H1 (cell line): ENCODE data around the gene CAPZB. TPM values are rescaled to one million over a fixed set of nuclear protein-coding genes. Genes with fewer than 3 reads are reported as not detected.

ENCODE experiments used
- CTCF ChIA-PET: fragments of 300-600 bp; sonication (Branson Sonifier 250); formaldehyde crosslinking; loops from one replicate; lab custom pipeline; 2021; ENCODE audit not compliant: partially characterized antibody; lab: Charles Lee
- POLR2A ChIA-PET: fragments of 300-600 bp; sonication (Branson Sonifier 250); formaldehyde crosslinking; loops from one replicate; lab custom pipeline; 2021; ENCODE audit warnings: inconsistent platforms; ENCODE audit not compliant: partially characterized antibody; lab: Charles Lee
- DNase-seq, 2 experiments: peaks; one replicate each; pipeline versions ENCODE4 v3.0.0 to v3.0.0-alpha.2; 2010 to 2022; ENCODE audit warnings: low spot score in 2 of 2, low read depth in 1 of 2, mixed read lengths in 1 of 2
- FAIRE-seq: peaks from 2 replicates; lab custom pipeline; 2011; peaks lifted over from hg19 to GRCh38; lab: Jason Lieb, UNC
- H2AFZ ChIP-seq: 2 replicates; pipeline ENCODE4 v1.8.1; 2012; ENCODE audit warnings: low read length, inconsistent platforms
- H2AK5ac ChIP-seq: 2 replicates; pipeline ENCODE4 v1.6.1; 2013; ENCODE audit warnings: low read depth, low read length
- H2BK120ac ChIP-seq: replicated peaks from 2 replicates; pipeline ENCODE3; 2013; ENCODE audit warnings: low read depth, low read length, inconsistent platforms
- H2BK12ac ChIP-seq: 2 replicates; pipeline ENCODE4 v1.6.1; 2013; ENCODE audit warnings: low read depth, low read length
- H2BK15ac ChIP-seq: 2 replicates; pipeline ENCODE4 v1.6.1; 2013; ENCODE audit warnings: low read length
- H2BK20ac ChIP-seq: 2 replicates; pipeline ENCODE4 v1.6.1; 2013; ENCODE audit warnings: low read length
- H2BK5ac ChIP-seq: 2 replicates; pipeline ENCODE4 v1.6.1; 2013; ENCODE audit warnings: low read depth, low read length
- H3K14ac ChIP-seq: 2 replicates; pipeline ENCODE4 v1.6.1; 2013; ENCODE audit warnings: inconsistent platforms; ENCODE audit not compliant: insufficient read length
- H3K18ac ChIP-seq: 2 replicates; pipeline ENCODE4 v1.6.1; 2013; ENCODE audit warnings: low read length; ENCODE audit errors: extremely low read depth
- H3K23ac ChIP-seq: 2 replicates; pipeline ENCODE4 v1.6.1; 2013; ENCODE audit warnings: inconsistent platforms; ENCODE audit not compliant: insufficient read length
- H3K23me2 ChIP-seq: 2 replicates; pipeline ENCODE4 v1.6.1; 2013; ENCODE audit warnings: low read depth, low read length
- H3K27ac ChIP-seq: 2 replicates; pipeline ENCODE4 v1.6.1; 2011; ENCODE audit warnings: low read depth, low read length, inconsistent platforms
- H3K27me3 ChIP-seq, 4 experiments: replicated peaks in 1 of 4; 1 replicate in 1 of 4; 2 replicates in 3 of 4; pipeline versions ENCODE4 v1.6.1 to v1.8.1; 2011 to 2013; ENCODE audit warnings: low read length in 3 of 4, mild to moderate bottlenecking in 3 of 4, inconsistent platforms in 2 of 4, mixed read lengths in 2 of 4, moderate library complexity in 1 of 4; ENCODE audit not compliant: control insufficient read depth in 3 of 4, insufficient read depth in 3 of 4; ENCODE audit errors: extremely low read depth in 1 of 4
- H3K36me3 ChIP-seq, 4 experiments: 2 replicates each; pipeline versions ENCODE4 v1.6.1 to v1.8.1; 2011 to 2013; ENCODE audit warnings: mild to moderate bottlenecking in 4 of 4, low read length in 3 of 4, moderate library complexity in 2 of 4, control low read depth in 1 of 4, inconsistent platforms in 1 of 4; ENCODE audit not compliant: insufficient read depth in 4 of 4, control insufficient read depth in 2 of 4
- H3K4ac ChIP-seq: replicated peaks from 2 replicates; pipeline ENCODE3; 2013; ENCODE audit warnings: low read length, low read depth, mixed read lengths, inconsistent platforms; ENCODE audit not compliant: insufficient read length
- H3K4me1 ChIP-seq, 4 experiments: replicated peaks in 1 of 4; 1 replicate in 1 of 4; 2 replicates in 3 of 4; pipeline versions ENCODE4 v1.6.1 to v1.8.1; 2011 to 2013; ENCODE audit warnings: low read length in 3 of 4, inconsistent platforms in 2 of 4, mixed read lengths in 1 of 4; ENCODE audit not compliant: insufficient read depth in 4 of 4, control insufficient read depth in 3 of 4
- H3K4me2 ChIP-seq, 2 experiments: 2 replicates each; pipeline versions ENCODE4 v1.6.1 to v1.8.1; 2011 to 2013; ENCODE audit warnings: low read depth in 2 of 2, low read length in 2 of 2, control low read depth in 1 of 2, inconsistent platforms in 1 of 2, mild to moderate bottlenecking in 1 of 2; ENCODE audit not compliant: insufficient read depth in 1 of 2
- H3K4me3 ChIP-seq, 4 experiments: fragments of 200-600, 300-600 bp in 1 of 4; sonication (generic), shearing (Covaris generic), sonication (Bioruptor Twin) in 1 of 4; 2 replicates each; pipeline versions ENCODE4 v1.5.1 to v1.8.1; 2011 to 2016; ENCODE audit warnings: low read length in 4 of 4, low read depth in 3 of 4, control low read depth in 2 of 4, inconsistent platforms in 2 of 4, mild to moderate bottlenecking in 2 of 4, mixed read lengths in 1 of 4, moderate library complexity in 1 of 4; ENCODE audit not compliant: insufficient read depth in 2 of 4; ENCODE audit errors: extremely low read depth in 1 of 4
- H3K56ac ChIP-seq: replicated peaks from 2 replicates; pipeline ENCODE3; 2013; ENCODE audit warnings: low read depth, mild to moderate bottlenecking, mixed read lengths, low read length, inconsistent platforms; ENCODE audit not compliant: insufficient read length
- H3K79me1 ChIP-seq: 2 replicates; pipeline ENCODE4 v1.6.1; 2013; ENCODE audit warnings: low read depth, low read length, control low read depth
- H3K79me2 ChIP-seq, 2 experiments: 2 replicates each; pipeline versions ENCODE4 v1.6.1 to v1.8.1; 2012 to 2013; ENCODE audit warnings: low read length in 2 of 2, mild to moderate bottlenecking in 2 of 2, inconsistent platforms in 1 of 2; ENCODE audit not compliant: insufficient read depth in 2 of 2, control insufficient read depth in 1 of 2
- H3K9ac ChIP-seq, 4 experiments: replicated peaks in 1 of 4; 1 replicate in 1 of 4; 2 replicates in 3 of 4; pipeline versions ENCODE4 v1.6.1 to v1.8.1; 2011 to 2013; ENCODE audit warnings: low read depth in 3 of 4, low read length in 3 of 4, control low read depth in 2 of 4, mild to moderate bottlenecking in 2 of 4, moderate library complexity in 2 of 4, inconsistent platforms in 1 of 4; ENCODE audit errors: extremely low read depth in 1 of 4
- H3K9me3 ChIP-seq, 2 experiments: 2 replicates each; pipeline versions ENCODE4 v1.6.1 to v1.8.1; 2012 to 2013; ENCODE audit warnings: mild to moderate bottlenecking in 2 of 2, moderate library complexity in 2 of 2, control low read depth in 1 of 2, inconsistent platforms in 1 of 2, low read depth in 1 of 2, low read length in 1 of 2, mixed read lengths in 1 of 2; ENCODE audit not compliant: insufficient read depth in 2 of 2
- H4K20me1 ChIP-seq, 2 experiments: replicated peaks in 1 of 2; 2 replicates each; pipeline versions ENCODE3 to v1.8.1; 2011 to 2013; ENCODE audit warnings: inconsistent platforms in 2 of 2, low read length in 2 of 2, mild to moderate bottlenecking in 1 of 2; ENCODE audit not compliant: insufficient read depth in 2 of 2, control insufficient read depth in 1 of 2
- H4K5ac ChIP-seq: 2 replicates; pipeline ENCODE4 v1.6.1; 2013; ENCODE audit warnings: low read length, low read depth, mixed read lengths, inconsistent platforms; ENCODE audit not compliant: insufficient read length
- H4K8ac ChIP-seq: 2 replicates; pipeline ENCODE4 v1.8.0; 2013; ENCODE audit warnings: mild to moderate bottlenecking, moderate library complexity, low read length, inconsistent platforms; ENCODE audit not compliant: insufficient read depth; ENCODE audit errors: extremely low read depth
- H4K91ac ChIP-seq: replicated peaks from 2 replicates; pipeline ENCODE3; 2013; ENCODE audit warnings: low read length, mixed read lengths, inconsistent platforms; ENCODE audit not compliant: insufficient read length
- BACH1 ChIP-seq: IDR thresholded peaks from 2 replicates; pipeline ENCODE4 v1.6.1; 2012; ENCODE audit warnings: low read length, improper control_type of control experiment
- KDM4A ChIP-seq: IDR thresholded peaks from one replicate; pipeline ENCODE4 v1.7.1; 2012; ENCODE audit warnings: low read depth, mild to moderate bottlenecking, moderate library complexity, low read length, inconsistent platforms; ENCODE audit not compliant: severe bottlenecking
- TAF1 ChIP-seq: IDR thresholded peaks from 2 replicates; pipeline ENCODE4 v1.6.1; 2011; ENCODE audit warnings: mild to moderate bottlenecking, low read depth, low read length
- WGBS, 2 experiments: shearing (Covaris generic) in 1 of 2; methylation state at CpG; one replicate each; pipeline versions ENCODE4 v1.1.6 to v1.1.7; 2013 to 2015; ENCODE audit warnings: low lambda C conversion rate in 2 of 2, mixed read lengths in 2 of 2, inconsistent platforms in 1 of 2, low coverage in 1 of 2, missing lambda C conversion rate in 1 of 2; ENCODE audit not compliant: insufficient replicate concordance in 2 of 2, insufficient coverage in 1 of 2, insufficient read length in 1 of 2; ENCODE audit errors: extremely low coverage in 1 of 2, missing lambda C conversion rate in 1 of 2; 5-methylcytosine and 5-hydroxymethylcytosine counted together
- polyA plus RNA-seq, 7 experiments: library from polyadenylated mRNA; depleted of rRNA in 3 of 7; stranded (reverse) in 5 of 7; unstranded in 2 of 7; fragments of >200 nt in 5 of 7; fragments of 200-250 nt in 2 of 7; gene quantifications; 1 replicate in 5 of 7; 2 replicates in 1 of 7; 4 replicates in 1 of 7; pipeline versions ENCODE4 v1.2.1 to v1.2.3, GENCODE V29; 2011 to 2013; ENCODE audit warnings: missing spikeins in 2 of 7, mixed read lengths in 2 of 7
- total RNA-seq: library from RNA; stranded (reverse); fragmentation: NEBNext Ultra II Directional; extraction: Animal tissue kit (Norgen Biotek cat#: 25700); gene quantifications from 2 replicates; pipeline ENCODE4 v1.2.1, GENCODE V29; 2021

The CAPZB gene
- total and polyA plus RNA-seq, 2 of the 8 experiments (the other 6 are each of a cell fraction or from before 2014, with no cell fraction given), result 162 to 371 TPM

- Histone ChIP-seq H2BK120ac (no peak overlapping the region), H3K23me2 (no peaks in the 10 kb centered on the region), H4K20me1 (no peaks in the 10 kb centered on the region), H3K79me2 (no peaks in the 10 kb centered on the region), H2AK5ac (no peak overlapping the region), H3K18ac (no peak overlapping the region), H3K9ac (no peak overlapping the region), H3K9me3 (peaks cover 0 to 2% of the 10 kb centered on the region in 2 experiments; a peak in 1 of 4 replicates), H3K36me3 (no peaks in the 10 kb centered on the region), H3K4ac (no peak overlapping the region), H3K27ac (no peak overlapping the region), H3K23ac (no peak overlapping the region), H3K14ac (no peak overlapping the region), H4K8ac (no peak overlapping the region), H3K4me3 (no peak overlapping the region), H3K27me3 (no peaks in the 10 kb centered on the region), H3K4me1 (no peaks in the 10 kb centered on the region), H4K5ac (no peak overlapping the region), H2BK20ac (no peak overlapping the region), H2BK5ac (no peak overlapping the region), H2BK12ac (no peak overlapping the region), H2BK15ac (no peak overlapping the region), H3K56ac (no peak overlapping the region), H3K79me1 (no peaks in the 10 kb centered on the region), H4K91ac (no peak overlapping the region), H3K4me2 (no peak overlapping the region), H2AFZ (no peak overlapping the region)
- DNase-seq (no peak), FAIRE-seq (no peak)
- 60% methylated on average over 2 of the region's 2 CpGs; no CpG with 5 or more reads in 1 of the 2 experiments for WGBS, 2 experiments
- ChIA-PET CTCF (interaction anchor here (0.6 to 1.5 kb wide), 3 partner anchors 13 to 129 kb away, joined by 3 to 4 read pairs (median 4); no protein-coding TSS in a partner anchor), POLR2A (no interaction called here)
- TF ChIP-seq TAF1 (no peak), KDM4A (no peak), BACH1 (no peak)
These were observed 8.2 kb upstream of the CAPZB start for GRCh38 chr1:19493547-19493946.
